Measurements from ENCODE around the gene LDB3. TPM values are rescaled to one million over a fixed set of nuclear protein-coding genes. Genes with fewer than 3 reads are reported as not detected.

LDB3 gene
- total RNA-seq, 1 experiment from 2014 or later = 0.20 TPM

DNA sequence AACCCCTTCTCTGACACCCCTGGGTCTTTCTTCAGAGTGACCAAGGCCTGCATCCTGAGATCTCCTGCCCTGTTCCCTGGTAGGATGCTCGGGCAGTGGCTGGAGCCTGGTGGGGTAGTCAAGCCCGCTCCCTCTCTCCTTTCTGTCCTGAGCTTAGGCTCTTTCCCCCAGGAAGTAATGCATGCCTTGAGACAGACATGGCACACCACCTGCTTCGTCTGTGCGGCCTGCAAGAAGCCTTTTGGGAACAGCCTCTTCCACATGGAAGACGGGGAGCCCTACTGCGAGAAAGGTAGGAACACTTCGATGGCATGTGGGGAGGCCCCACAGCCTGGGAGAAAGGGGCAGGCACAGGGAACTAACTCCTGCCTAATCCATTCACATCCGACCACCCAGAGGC, 50.2 kb downstream of the LDB3 start:
- H3K27me3 ChIP-seq (ENCODE audit: insufficient read depth, low read length) = no peaks in the 10 kb centered on the region
- POLR2A ChIA-PET = no interaction called here
- no peak for ATAC-seq
- no TSS peak for BruUV-seq (replicated peaks)
- no peaks in the 10 kb centered on the region for H3K36me3 ChIP-seq (ENCODE audit: control insufficient read depth in 1 of 2, insufficient read depth in 2 of 2, low read length in 2 of 2)
- H3K4me1 ChIP-seq (ENCODE audit: control insufficient read depth in 1 of 2, insufficient read depth in 2 of 2, low read length in 2 of 2) = no peaks in the 10 kb centered on the region; a peak in 1 of 4 replicates
- TF ChIP-seq EGR1 (IDR thresholded peaks at IDR 0.05; ENCODE audit: low read depth) (no peak), POLR2A (IDR thresholded peaks at IDR 0.05; ENCODE audit: borderline replicate concordance, extremely low read depth, insufficient read depth, insufficient read length) (no peak), FOSL1 (IDR thresholded peaks at IDR 0.05; ENCODE audit: low read depth) (no peak), ELF1 (IDR thresholded peaks at IDR 0.05; ENCODE audit: borderline replicate concordance, low read depth) (no peak), ZFX (IDR thresholded peaks at IDR 0.05) (no peak), CBX3 (IDR thresholded peaks at IDR 0.05; ENCODE audit: low read depth) (no peak), SRF (IDR thresholded peaks at IDR 0.05; ENCODE audit: low read depth) (no peak)
- TF ChIP-seq, protein P1, sequence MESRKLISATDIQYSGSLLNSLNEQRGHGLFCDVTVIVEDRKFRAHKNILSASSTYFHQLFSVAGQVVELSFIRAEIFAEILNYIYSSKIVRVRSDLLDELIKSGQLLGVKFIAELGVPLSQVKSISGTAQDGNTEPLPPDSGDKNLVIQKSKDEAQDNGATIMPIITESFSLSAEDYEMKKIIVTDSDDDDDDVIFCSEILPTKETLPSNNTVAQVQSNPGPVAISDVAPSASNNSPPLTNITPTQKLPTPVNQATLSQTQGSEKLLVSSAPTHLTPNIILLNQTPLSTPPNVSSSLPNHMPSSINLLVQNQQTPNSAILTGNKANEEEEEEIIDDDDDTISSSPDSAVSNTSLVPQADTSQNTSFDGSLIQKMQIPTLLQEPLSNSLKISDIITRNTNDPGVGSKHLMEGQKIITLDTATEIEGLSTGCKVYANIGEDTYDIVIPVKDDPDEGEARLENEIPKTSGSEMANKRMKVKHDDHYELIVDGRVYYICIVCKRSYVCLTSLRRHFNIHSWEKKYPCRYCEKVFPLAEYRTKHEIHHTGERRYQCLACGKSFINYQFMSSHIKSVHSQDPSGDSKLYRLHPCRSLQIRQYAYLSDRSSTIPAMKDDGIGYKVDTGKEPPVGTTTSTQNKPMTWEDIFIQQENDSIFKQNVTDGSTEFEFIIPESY (IDR thresholded peaks at IDR 0.05; ENCODE audit: extremely low read depth, insufficient replicate concordance, low read length) = no peak
- no peaks in the 10 kb centered on the region for H3K79me2 ChIP-seq (ENCODE audit: insufficient read depth, low read length)
- no peaks in the 10 kb centered on the region for H3K9me3 ChIP-seq (ENCODE audit: control insufficient read depth in 1 of 2, insufficient read depth in 1 of 2, low read depth in 1 of 2, low read length in 2 of 2)
- no peak overlapping the region for H3K9ac ChIP-seq (ENCODE audit: low read length)
- intact Hi-C loops (cut with micrococcal nuclease) = no loop called here
- no peak for DNase-seq (ENCODE audit: low read depth, low spot score)
- no peak overlapping the region for H3K4me3 ChIP-seq (replicated peaks in 1 of 2; ENCODE audit: low read depth in 1 of 2, low read length in 2 of 2)
- H4K20me1 ChIP-seq (ENCODE audit: insufficient read depth) = no peaks in the 10 kb centered on the region
- no peaks in the 10 kb centered on the region for H3K9me2 ChIP-seq (ENCODE audit: insufficient read depth)
- no peak overlapping the region for H3K27ac ChIP-seq (ENCODE audit: low read depth, low read length)
- no peak overlapping the region for H3K4me2 ChIP-seq (ENCODE audit: low read length)
- RAD21 ChIA-PET (ENCODE audit: low non-redundant PET in 1 of 2, low total read pairs in 2 of 2, uncharacterized antibody in 2 of 2, unreplicated experiment in 2 of 2) = no interaction called here
- no peak overlapping the region for H2AFZ ChIP-seq (ENCODE audit: low read depth, low read length, poor library complexity, severe bottlenecking)
- CTCF ChIA-PET = no interaction called here

DNA sequence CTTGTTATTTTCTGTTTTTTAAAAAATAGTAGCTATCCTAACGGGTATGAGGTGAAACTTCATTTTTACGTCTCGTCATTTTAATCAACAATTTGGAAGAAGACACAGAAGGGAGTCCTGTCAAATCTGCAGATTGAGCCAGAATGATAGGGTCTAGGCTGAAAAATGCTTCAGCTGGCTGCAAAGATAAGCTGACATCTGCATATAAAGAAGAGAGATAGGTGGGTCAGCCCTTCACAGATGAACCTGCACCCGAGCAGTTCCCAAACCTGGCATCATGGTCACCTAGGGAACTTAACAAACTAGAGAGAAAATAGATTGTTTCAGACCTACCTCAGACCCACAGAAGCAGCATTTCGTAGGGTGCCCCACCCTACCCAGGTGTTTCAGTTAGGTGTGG, 52.9 kb downstream of the LDB3 start:
- no peaks in the 10 kb centered on the region for H3K36me3 ChIP-seq (ENCODE audit: control insufficient read depth in 1 of 2, insufficient read depth in 2 of 2, low read length in 2 of 2)
- no peak overlapping the region for H3K27ac ChIP-seq (ENCODE audit: low read depth, low read length)
- CTCF ChIA-PET = no interaction called here
- H3K4me2 ChIP-seq (ENCODE audit: low read length) = no peak overlapping the region
- no peak overlapping the region for H3K9ac ChIP-seq (ENCODE audit: low read length)
- no peaks in the 10 kb centered on the region for H3K79me2 ChIP-seq (ENCODE audit: insufficient read depth, low read length)
- RAD21 ChIA-PET (ENCODE audit: low non-redundant PET in 1 of 2, low total read pairs in 2 of 2, uncharacterized antibody in 2 of 2, unreplicated experiment in 2 of 2) = no interaction called here
- DNase-seq (ENCODE audit: low read depth, low spot score) (no peak), ATAC-seq (no peak)
- H3K9me3 ChIP-seq (ENCODE audit: control insufficient read depth in 1 of 2, insufficient read depth in 1 of 2, low read depth in 1 of 2, low read length in 2 of 2) = no peaks in the 10 kb centered on the region
- no TSS peak for BruUV-seq (replicated peaks)
- H3K4me1 ChIP-seq (ENCODE audit: control insufficient read depth in 1 of 2, insufficient read depth in 2 of 2, low read length in 2 of 2) = no peaks in the 10 kb centered on the region
- intact Hi-C loops (cut with micrococcal nuclease) = no loop called here
- no peak overlapping the region for H2AFZ ChIP-seq (ENCODE audit: low read depth, low read length, poor library complexity, severe bottlenecking)
- POLR2A ChIA-PET = no interaction called here
- no peaks in the 10 kb centered on the region for H3K27me3 ChIP-seq (ENCODE audit: insufficient read depth, low read length)
- no peak overlapping the region for H3K4me3 ChIP-seq (replicated peaks in 1 of 2; ENCODE audit: low read depth in 1 of 2, low read length in 2 of 2)
- no peaks in the 10 kb centered on the region for H3K9me2 ChIP-seq (ENCODE audit: insufficient read depth)
- no peaks in the 10 kb centered on the region for H4K20me1 ChIP-seq (ENCODE audit: insufficient read depth)
- TF ChIP-seq FOSL1 (IDR thresholded peaks at IDR 0.05; ENCODE audit: low read depth) (no peak), JUND (IDR thresholded peaks at IDR 0.05) (no peak), ELF1 (IDR thresholded peaks at IDR 0.05; ENCODE audit: borderline replicate concordance, low read depth) (no peak), RAD21 (IDR thresholded peaks at IDR 0.05; ENCODE audit: low read depth) (no peak), ZNF274 (IDR thresholded peaks at IDR 0.05; ENCODE audit: low read depth, low read length) (no peak), CEBPB (IDR thresholded peaks at IDR 0.05; ENCODE audit: low read depth) (no peak), SIN3A (IDR thresholded peaks at IDR 0.05; ENCODE audit: low read depth) (no peak), SRF (IDR thresholded peaks at IDR 0.05; ENCODE audit: low read depth) (no peak), EGR1 (IDR thresholded peaks at IDR 0.05; ENCODE audit: low read depth) (no peak), YY1 (IDR thresholded peaks at IDR 0.05; ENCODE audit: extremely low read depth, insufficient replicate concordance, low read depth, low read length) (no peak), EZH2 (IDR thresholded peaks at IDR 0.05) (no peak), SP1 (IDR thresholded peaks at IDR 0.05; ENCODE audit: low read depth) (no peak)
- TF ChIP-seq, protein P2, sequence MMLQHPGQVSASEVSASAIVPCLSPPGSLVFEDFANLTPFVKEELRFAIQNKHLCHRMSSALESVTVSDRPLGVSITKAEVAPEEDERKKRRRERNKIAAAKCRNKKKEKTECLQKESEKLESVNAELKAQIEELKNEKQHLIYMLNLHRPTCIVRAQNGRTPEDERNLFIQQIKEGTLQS (IDR thresholded peaks at IDR 0.05) = no peak
- TF ChIP-seq, protein P1 (IDR thresholded peaks at IDR 0.05; ENCODE audit: extremely low read depth, insufficient replicate concordance, low read length) = no peak

All from HCT116 (cell line).